Stimulated activated CD4-positive, alpha-beta T cell treated with anti-CD3 and anti-CD28 coated beads, Interleukin-2, amount 100 ng/mL, for 48 hours (primary cell): Measurements from ENCODE around the gene RFX2.

Experiments
- DNase-seq, 2 donors: peaks; one replicate each; pipeline ENCODE4 v3.0.0-alpha.2; 2020

The RFX2 gene

DNA sequence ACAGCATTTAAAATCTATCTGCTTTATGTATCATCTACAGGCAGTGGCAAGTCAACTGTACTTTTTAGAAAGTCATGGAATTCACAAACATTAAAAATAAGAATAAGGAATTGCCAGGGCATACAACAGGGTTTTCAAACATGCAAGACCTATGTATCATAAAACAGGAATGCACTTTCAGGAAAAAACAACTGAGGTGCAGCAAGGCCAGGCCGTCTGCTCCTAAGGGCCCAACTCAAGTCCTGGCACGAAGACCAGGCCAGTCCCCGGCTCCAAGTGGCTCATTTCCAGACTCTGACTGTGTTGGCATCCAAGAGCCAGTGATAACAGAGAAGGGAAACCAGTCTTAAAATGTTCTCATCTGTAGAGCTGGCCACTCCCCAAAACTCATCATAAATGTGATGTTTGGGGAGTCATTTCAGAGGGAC, 7.1 kb downstream of the RFX2 start:
- no peak for DNase-seq

DNA sequence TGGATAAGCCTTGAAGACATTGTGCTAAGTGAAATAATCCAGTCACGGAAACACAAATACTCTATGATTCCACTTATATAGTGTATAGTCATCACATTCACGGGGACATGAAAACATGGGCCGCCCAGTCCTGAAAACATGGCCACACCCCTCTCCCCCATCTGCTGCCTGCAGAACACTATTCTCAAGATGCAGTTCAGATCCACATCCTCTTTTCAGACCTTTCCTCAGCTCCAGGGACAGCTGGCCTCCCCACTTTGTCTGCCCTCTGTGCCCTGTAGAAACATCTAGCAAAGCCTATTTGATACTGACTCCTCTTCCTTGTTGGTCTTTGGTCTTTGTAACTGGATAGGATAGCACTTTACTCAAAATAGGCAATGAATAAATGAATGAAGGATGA, 8.3 kb downstream of the RFX2 start:
- no peak for DNase-seq

DNA sequence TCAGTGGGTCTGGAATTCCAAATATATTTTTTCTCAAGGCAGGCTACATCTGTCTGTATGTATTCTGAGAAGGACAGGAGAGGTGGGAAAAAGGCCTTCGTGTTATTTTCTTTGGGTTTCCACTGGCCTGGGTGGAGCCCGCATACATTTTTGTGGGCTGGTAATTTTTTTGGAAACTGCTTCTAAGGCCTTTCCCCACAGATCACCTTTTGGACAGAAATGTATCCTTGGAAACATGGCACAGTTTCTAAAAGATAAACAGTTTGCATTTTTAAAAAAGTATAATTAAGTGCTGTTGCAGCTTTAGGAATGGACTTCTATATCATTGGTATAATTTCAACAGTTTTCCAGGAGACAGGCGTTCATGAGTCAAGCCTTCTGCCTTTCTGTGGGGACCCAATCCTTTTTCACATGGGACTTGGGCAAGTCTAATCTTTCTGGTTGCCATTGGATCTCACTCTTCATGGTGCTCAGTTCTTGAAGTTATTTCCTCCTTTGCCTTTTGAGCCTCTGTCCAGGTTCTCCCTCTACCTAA, 8.9 kb downstream of the RFX2 start:
- DNase-seq, result no peak

DNA sequence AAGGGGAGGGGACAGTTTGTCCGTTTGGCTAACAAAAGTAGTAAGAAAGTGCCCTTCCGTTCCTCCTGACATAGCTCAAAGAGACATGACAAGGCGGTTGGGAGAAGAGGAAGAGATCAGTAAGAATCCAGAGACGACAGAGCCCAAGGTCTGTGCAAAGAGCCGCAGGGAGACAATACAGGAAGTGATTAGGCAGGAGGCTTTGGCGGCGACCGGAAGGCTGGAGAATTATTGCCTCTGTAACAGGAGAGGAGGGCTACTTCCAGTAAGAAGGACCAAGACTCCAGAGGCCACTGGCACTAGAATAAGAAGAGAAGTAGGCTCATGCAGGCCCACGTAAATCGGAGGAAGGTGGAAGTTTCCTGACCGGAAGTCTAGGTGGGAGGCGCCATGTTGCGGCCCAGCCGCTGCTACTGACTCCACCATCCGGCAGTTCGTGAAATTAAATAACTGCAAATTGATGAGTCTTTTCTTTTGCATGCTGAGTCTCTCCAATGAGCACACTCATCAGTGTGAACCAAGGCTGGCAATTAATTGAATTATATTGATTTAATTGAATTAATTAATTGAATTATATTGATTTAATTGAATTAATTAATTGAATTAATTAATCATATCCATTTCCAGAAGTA, 9.9 kb downstream of the RFX2 start:
- peak; percentile 16 to 48 for DNase-seq

DNA sequence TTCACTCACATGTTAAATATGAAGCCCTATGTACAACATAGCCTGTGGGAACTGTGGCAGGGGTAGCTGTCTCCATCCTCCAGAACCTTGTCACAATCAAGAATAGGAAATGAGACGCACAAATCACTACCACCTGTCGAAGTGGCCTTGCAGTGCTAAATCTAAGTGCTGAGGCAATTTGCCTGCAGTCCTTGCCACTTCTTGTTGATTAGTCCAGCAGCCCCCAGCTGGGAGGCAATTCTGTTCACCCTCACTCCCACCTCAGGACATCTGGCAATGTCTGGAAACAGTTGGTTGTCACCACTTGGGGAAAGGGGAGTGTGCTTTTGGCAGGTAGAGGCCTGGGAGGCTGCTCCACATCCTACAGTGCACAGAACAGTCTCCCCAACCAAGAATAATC, 10.7 kb downstream of the RFX2 start:
- DNase-seq, result no peak

DNA sequence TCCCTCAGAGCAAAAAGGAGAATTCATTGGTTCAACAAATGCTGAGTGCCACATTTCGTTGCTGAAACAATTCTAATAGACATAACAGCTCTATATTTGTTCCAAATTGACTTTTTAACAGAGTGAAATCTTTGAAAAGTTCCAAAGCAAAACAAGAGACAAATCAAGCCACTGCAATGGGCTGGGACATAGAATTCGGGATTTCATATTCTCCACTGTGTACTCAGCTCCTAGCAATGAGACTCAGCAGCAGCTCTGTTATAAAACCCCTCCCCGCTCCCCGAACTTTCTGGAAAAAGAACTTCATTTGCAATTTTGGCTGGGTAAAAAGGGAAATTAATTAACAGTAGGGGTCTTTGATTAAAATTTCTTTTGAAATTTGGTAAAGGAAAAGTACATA, 11.3 kb downstream of the RFX2 start:
- DNase-seq, result no peak

DNA sequence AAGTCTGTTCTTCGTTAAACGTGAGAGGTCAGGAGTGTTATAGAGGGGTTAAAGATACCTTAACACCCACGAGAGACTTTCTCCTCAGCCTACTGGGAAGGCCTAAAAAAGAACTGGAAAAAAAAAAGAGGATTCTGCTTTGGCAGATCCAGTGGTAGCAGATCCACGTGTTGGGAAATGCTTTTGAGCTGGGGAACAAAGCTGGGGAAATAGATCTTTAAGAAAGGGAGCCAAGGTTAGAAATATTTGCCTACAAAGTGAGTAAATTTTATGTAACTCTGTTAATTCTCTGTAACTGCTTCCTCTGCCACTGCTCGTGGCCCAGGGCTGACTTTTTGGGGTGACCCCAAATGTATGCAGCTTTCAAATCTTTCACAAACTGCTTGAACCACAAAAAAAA, 11.7 kb downstream of the RFX2 start:
- DNase-seq, result no peak

DNA sequence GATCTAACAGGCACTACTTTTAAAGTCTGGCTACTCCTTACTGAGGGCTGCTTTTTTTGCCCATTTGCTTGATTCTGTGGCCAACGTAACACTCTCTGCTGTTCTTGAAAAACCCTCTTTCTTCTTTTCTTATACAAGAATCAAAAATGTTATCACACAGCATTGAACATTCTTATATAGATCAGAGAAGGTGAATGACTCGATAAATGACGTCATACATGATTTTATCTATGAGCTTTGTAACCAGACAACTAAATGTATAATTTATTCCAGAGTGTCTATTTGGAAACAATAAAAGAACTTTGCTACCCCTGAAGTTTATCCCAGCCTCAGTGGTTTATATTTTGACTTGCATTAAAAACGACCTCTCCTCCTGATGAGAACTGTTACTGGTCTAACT, 12.4 kb downstream of the RFX2 start:
- DNase-seq, result no peak

DNA sequence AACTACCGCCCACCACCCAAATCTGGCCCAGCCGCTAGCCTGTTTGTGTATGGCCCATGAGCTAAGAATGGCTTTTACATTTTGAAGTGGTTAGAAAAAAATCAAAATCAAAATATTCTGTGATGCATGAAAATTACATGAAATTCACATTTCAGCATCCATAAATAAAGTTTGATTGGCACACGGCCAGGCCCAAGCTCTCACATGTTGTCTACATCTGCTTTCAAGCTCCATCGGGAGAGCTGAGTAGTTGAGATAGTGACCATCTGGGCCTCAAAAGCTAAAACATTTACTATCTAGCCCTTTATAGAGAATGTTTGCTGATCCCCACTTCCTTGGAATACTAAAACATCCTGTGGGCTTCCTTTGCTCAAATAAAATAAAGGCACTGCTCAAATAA, 14.5 kb downstream of the RFX2 start:
- no peak for DNase-seq

DNA sequence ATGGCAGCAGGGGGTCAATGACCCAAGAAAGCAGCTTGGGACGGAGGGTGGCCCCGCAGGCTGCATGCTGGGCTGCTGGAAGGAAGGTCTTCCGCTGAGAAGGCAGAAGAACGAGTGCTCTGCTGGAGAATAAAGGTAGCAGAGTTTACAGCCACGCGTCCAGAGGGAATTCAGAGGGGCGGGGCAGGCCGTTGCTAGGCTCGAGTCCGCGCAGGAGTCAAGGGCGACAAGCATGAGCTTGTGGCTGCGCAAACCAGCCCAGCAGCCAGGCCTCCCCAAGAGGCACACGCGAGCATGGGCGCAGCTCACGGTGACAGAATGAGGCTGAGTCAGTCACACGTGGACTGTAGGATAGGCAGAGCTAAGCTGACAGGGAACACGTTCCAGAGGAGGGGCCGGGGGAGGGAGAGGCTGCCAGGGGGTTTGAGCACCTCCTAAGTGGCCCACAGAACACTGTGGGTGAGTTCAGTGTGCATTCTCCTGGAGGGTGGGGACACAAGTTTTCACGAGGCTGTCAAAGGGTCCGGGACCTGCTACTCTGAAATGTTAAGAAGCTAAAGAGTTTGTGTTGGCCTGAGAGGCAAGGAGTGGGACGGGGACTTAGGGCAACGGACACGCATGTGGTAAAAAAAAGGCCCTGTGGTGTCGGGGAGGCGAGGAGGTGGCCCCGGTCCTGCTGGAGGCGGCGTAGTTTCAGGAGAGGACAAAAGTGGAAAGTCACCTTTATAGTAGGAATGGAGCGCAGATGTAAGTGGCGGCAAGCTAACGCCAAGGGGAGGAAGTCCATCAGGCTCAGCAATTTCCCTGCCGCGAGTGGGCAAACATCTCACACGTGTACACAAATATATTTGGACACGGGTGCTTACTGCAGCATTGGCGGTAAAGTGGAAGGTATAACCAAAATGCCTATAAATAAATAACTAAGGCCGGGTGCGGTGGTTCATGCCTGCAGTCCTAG, 17.7 kb downstream of the RFX2 start:
- DNase-seq, result no peak

DNA sequence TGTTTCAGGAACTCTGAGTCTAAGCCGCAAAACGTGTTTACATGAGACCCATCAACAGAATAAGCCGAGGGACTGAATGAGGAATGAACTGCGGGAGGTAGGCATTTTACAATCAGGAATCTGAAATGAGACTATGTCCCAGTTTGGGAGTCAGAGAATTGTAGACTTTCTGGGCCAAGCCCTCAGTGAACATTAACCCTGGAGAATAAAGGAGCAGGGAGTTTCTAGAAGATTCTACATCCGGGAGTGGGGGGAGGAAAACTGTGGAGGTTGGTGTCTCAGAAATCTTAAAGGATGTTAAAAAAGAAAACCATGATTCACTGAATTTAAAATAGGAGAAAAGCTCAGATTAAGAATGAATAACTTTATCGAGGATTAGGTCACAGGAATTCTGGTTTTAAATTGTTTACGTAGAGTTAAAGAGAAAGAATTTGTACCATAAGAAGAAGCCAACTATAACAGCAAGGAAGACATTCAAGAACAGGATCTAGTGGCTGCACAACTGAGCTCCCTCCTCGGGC, 18.5 kb downstream of the RFX2 start:
- DNase-seq, result no peak

DNA sequence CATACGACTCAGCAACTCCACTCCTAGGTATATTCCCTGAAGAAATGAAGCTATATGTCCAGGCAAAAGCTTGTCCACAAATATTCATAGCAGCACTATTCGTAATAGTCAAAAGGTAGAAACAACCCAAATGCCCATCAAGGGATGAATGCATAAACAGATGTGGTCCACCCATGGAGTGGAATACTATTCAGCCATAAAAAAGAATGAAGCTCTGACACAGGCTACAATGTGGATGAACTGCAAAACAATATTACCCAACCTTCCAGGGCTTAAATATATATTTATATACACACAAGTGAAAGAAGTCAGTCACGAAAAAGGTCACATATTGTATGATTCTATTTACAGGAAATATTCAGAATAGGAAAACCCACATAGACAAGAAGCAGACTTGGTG, 19.7 kb downstream of the RFX2 start:
- no peak for DNase-seq

DNA sequence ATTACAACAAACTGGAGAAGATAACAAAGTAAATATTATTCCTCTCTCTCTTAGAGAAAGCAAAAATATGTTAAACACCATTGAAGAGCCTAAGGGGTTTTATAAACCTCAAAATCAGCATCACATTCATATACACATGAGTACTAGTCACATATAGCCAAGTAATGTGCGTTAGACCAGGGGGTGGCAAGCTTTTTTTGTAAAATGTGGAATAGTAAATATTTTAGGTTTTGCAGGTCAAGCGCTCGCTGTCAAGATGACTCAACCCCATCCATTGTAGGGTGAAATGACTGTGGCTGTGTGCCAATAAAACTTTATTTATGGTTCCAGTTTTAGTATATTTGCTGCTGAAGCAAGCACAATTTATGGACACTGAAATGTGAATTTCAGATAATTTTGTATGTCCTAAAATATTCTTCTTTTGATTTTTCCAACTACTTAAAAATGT, 21.7 kb downstream of the RFX2 start:
- no peak for DNase-seq

DNA sequence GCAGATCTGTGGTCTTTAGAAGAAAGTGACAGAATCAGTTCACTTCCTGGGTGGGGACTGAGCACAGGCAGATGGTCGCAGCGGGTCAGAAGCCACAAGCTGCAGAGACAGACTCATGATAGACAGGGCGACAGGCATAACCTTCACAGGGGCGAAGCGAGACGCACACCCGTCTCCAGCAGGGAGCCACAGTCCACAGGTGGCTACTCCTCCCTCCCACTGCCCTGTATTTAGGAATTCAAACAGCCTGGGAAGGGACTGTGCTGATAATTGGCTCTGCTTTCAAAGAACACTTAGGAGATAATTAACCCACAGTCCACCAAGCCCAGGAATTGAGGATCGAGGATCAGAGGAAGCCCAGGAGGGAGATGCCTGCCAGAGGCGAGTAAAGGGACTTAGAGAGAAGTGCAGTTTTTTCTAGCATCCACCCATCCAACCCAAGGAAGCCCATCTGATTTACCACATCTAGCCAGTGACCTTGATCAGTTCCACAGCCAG, 23.2 kb downstream of the RFX2 start:
- DNase-seq, result no peak

DNA sequence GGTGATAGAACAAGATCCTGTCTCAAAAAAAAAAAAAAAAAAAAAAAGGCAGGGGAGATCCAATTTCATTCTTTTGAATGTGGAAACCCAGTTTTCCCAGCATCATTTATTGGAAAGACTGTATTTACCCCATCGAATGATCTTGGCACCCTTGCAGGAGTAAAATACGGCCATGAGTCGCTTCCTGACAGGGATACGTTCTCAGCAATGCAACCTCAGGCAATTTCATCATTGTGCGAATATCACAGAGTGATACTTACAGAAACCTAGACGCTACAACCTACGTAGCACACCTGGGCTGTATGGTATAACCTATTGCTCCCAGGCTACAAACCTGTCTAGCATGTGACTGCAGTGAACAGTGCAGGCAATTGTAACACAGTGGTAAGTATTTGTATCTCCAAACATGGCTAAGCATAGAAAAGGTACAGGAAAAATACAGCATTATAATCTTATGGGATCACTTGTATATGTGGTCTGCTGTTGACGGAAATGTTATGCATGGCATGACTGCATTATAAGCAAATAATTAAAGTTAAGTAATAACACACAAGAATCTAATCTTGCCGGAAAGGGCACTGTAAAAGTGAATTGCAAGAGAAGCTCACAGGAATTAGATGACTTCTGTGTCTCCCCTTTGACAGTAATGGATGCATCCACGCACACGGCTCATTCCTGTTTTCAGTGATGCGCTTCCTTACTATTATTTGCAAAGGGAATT, 24.1 kb downstream of the RFX2 start:
- no peak for DNase-seq

DNA sequence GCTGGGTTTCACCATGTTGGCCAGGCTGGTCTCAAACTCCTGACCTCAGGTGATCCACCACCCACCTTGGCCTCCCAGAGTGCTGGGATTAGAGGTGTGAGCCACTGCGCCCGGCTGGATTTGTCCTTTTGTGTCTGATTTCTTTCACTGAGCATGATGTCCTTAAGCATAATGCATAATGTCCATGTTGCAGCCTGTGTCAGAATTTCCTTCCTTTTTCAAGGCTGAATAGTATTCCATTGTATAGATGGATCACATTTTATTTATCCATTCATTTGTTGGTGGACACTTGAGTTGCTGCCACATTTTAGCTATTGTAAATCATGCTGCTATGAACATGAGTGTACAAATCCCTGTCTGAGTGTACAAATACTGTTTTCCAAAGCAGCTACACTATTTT, 25.5 kb downstream of the RFX2 start:
- DNase-seq, result no peak

DNA sequence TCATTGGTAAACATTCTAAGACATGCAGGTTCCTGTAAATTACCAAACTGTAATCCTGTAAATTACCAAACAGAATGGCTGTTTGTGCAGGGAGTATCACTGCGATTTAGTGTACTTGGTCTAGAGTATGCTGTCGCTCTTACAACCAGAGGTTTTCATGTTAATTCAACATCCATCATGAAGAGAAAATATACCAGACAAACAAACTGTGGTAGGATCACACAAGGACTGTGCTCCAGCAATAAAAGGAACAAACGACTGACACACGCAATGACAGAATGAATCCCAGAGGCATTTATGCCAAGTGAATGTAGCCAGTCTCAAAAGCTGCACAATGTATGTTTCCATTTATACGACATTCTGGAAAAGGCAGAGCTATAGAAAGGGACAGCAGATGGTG, 31.2 kb downstream of the RFX2 start:
- DNase-seq, result no peak

DNA sequence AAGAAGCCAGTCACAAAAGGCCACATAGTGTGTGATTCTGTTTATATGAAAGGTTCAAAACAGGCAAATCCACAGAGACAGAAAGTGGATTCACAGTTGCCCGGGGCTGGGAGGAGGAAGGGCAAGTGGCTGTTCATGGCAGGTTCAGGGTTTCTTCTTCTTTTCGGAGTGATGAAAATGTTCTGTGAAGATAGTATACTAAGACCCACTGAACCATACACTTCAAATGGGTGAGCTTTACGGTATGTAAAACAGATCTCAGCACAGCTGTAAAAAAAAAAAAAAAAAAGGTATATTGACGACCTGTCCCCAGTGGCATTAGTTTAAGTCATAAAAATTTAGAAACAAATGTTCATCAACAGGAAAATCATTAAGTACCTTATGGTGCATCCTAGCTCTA, 32.2 kb downstream of the RFX2 start:
- DNase-seq, result no peak

DNA sequence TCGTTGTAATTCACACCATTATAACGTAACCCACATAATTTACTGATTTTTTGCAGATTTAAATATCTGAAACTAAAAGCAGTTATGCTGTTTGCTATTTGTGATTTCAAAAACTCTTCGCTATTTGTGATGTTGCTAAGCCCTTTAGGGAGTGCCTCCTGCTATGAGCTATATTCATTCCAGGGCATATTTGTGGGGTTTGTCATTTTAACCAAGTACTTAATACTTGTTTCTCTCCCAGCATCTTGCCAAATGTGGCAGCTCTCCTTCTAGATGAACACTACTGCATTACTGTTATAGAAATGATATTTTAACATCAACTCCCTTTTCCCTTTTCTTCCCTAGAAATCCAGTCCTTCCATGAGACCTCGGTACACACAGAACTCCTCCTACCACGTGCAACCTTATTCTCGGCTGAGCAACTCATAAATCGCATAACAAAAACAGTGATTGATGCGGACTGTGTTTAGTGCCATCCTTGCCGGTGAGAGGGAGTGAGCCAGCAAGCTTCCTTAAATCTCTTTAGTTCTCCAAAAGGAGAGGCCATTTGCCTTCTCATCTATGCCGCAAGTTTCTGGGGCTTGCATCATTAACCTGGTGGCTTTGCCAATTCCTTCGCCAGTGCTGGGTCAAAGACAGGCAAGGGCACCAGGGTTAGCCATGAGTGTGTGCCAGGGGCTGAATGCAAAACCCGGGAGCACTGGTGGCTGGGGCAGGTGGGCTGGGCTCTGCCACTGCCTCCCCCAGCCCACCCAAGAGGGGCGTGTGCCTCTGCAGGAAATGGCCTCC, 33.4 kb downstream of the RFX2 start:
- no peak for DNase-seq

DNA sequence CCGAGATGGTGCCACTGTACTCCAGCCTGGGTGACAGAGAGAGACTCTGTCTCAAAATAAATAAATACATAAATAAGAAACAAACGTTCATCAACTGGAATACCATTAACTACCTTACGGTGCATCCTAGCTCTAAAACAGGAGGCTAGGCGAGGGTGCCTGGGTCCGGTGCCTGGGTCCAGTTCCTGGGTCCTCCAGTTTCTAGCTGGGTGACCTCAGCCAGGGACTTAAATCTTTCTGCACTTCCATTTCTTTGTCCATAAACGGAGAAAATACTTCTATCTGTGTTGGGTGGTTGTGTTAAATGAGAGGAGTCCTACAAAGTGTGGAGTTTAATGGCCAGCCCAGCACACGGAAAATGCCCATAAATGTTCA, 34.0 kb downstream of the RFX2 start:
- no peak for DNase-seq

DNA sequence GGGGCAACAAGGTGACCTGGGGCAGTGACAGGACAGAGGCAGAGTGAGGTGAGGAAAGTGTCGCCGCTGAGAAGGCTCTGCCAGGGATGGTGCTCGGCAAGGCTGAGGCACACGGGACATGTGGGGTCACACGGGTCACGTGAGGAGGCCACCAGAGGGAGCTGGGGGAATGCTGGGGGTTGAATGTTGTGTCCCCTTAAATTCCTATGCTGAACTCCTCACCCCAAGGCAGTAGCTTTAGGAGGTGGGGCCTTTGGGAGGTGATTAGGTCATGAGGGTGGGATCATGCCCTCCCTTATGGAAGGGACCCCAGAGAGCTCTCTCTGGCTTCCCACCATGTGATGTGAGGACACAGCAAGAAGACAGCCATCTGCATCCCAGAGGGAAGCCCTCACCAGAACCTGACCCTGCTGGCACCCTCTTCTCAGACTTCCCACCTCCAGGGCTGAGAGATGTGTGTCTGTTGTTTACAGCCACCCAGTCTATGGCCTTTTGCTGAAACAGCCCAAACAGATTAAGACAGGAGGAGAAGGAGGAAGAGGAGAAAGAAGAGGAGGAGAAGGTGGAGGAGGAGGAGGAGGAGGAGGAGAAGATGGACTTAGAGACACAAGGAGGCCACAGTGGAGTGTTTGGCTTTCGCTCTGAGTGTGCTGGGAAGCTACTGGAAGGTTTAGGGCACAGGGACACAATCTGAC, 35.4 kb downstream of the RFX2 start:
- no peak for DNase-seq
